HepG2 (cell line): Measurements from ENCODE around the gene EVL. TPM values are rescaled to one million over a fixed set of nuclear protein-coding genes. Genes with fewer than 3 reads are reported as not detected.

ENCODE experiments used
- KAT2B ChIP-seq: fragments of 150-350 bp; IDR thresholded peaks from 2 replicates; pipeline ENCODE4 v1.6.1; 2014; ENCODE audit warnings: low read depth, low read length, borderline replicate concordance
- NBN ChIP-seq: fragments of 450-650 bp; conservative IDR thresholded peaks from 2 replicates; pipeline ENCODE4 v1.6.1; 2017
- NCOR1 ChIP-seq: fragments of 200-600 bp; sonication (generic); IDR thresholded peaks from 2 replicates; pipeline ENCODE4 v1.7.0; 2017; ENCODE audit warnings: antibody characterized with exemption, low read length, borderline replicate concordance
- NR2F6 ChIP-seq, 2 experiments: IDR thresholded peaks; 2 replicates each; pipeline ENCODE4 v1.6.1; 2016; ENCODE audit warnings: antibody characterized with exemption in 1 of 2, mild to moderate bottlenecking in 1 of 2
- POGK ChIP-seq: sonication (generic); formaldehyde crosslinking; conservative IDR thresholded peaks from 2 replicates; pipeline ENCODE4 v1.8.0; 2022; ENCODE audit warnings: mild to moderate bottlenecking, moderate library complexity, missing genetic modification reagents
- PTBP1 ChIP-seq: fragments of 200-400 bp; formaldehyde crosslinking; IDR thresholded peaks from 2 replicates; pipeline ENCODE4 v1.6.1; 2018; ENCODE audit warnings: low read length, low read depth; ENCODE audit not compliant: poor library complexity, severe bottlenecking
- RNF2 ChIP-seq: fragments of 450-650 bp; conservative IDR thresholded peaks from 2 replicates; pipeline ENCODE4 v1.6.1; 2016; ENCODE audit warnings: low read depth
- RXRB ChIP-seq: IDR thresholded peaks from 2 replicates; pipeline ENCODE4 v1.6.1; 2016; ENCODE audit warnings: borderline replicate concordance, missing genetic modification reagents, missing compliant biosample characterization
- SALL1 ChIP-seq: sonication (generic); formaldehyde crosslinking; IDR thresholded peaks from 2 replicates; pipeline ENCODE4 v1.8.0; 2022; ENCODE audit warnings: mild to moderate bottlenecking, missing genetic modification reagents
- SOX13 ChIP-seq, 3 experiments: fragments of 450-650 bp in 1 of 3; sonication (generic) in 1 of 3; formaldehyde crosslinking in 1 of 3; IDR thresholded peaks in 2 of 3; conservative IDR thresholded peaks in 1 of 3; 2 replicates each; pipeline versions ENCODE4 v1.5.0 to v1.6.1; 2016 to 2020; ENCODE audit warnings: antibody characterized with exemption in 1 of 3, mild to moderate bottlenecking in 1 of 3, missing compliant biosample characterization in 1 of 3, missing genetic modification reagents in 1 of 3, moderate library complexity in 1 of 3
- STAG1 ChIP-seq: sonication (generic); formaldehyde crosslinking; IDR thresholded peaks from 2 replicates; pipeline ENCODE4 v1.4.0; 2020; ENCODE audit warnings: missing genetic modification reagents
- TCF12 ChIP-seq, 2 experiments: fragments of 450-650 bp in 1 of 2; sonication (generic) in 1 of 2; formaldehyde crosslinking in 1 of 2; IDR thresholded peaks; 2 replicates each; pipeline versions ENCODE4 v1.6.1 to v1.8.0; 2017 to 2022; ENCODE audit warnings: antibody characterized with exemption in 1 of 2, mild to moderate bottlenecking in 1 of 2, missing genetic modification reagents in 1 of 2, moderate library complexity in 1 of 2
- TFE3 ChIP-seq: IDR thresholded peaks from 2 replicates; pipeline ENCODE4 v1.6.1; 2016
- XRCC5 ChIP-seq: fragments of 200-400 bp; formaldehyde crosslinking; optimal IDR thresholded peaks from 2 replicates; pipeline ENCODE3; 2017; ENCODE audit warnings: mild to moderate bottlenecking, low read length
- ZNF292 ChIP-seq: sonication (generic); formaldehyde crosslinking; IDR thresholded peaks from 2 replicates; pipeline ENCODE4 v1.8.1; 2022; ENCODE audit warnings: mild to moderate bottlenecking, low read depth, missing genetic modification reagents, borderline replicate concordance
- ZNF510 ChIP-seq: sonication (generic); formaldehyde crosslinking; IDR thresholded peaks from 2 replicates; pipeline ENCODE4 v1.4.0; 2020; ENCODE audit warnings: low read depth, mild to moderate bottlenecking, missing genetic modification reagents
- ZNF605 ChIP-seq: sonication (generic); formaldehyde crosslinking; IDR thresholded peaks from 2 replicates; pipeline ENCODE4 v1.8.0; 2022; ENCODE audit warnings: mild to moderate bottlenecking, missing genetic modification reagents
- polyA plus RNA-seq, 8 experiments: library from polyadenylated mRNA; depleted of rRNA in 3 of 8; stranded (reverse) in 7 of 8; unstranded in 1 of 8; fragments of >200 nt; fragmentation: Illumina TruSeq in 4 of 8; extraction: Trizol in 4 of 8; gene quantifications; 2 replicates each; pipeline versions ENCODE4 v1.2.1 to v1.2.3, GENCODE V29; 2011 to 2016; ENCODE audit warnings: low read depth in 4 of 8, missing spikeins in 1 of 8, mixed read lengths in 1 of 8; ENCODE audit not compliant: insufficient read depth in 1 of 8
- total RNA-seq, 5 experiments: library from RNA; depleted of rRNA; stranded (reverse); fragments of >200 nt; fragmentation: Illumina TruSeq; extraction: Trizol; gene quantifications; 2 replicates each; pipeline ENCODE4 v1.2.3, GENCODE V29; 2016; ENCODE audit warnings: low read depth in 1 of 5
- TF ChIP-seq, protein P1 (sequence below): IDR thresholded peaks from 2 replicates; pipeline ENCODE4 v1.6.1; 2016; ENCODE audit warnings: missing compliant biosample characterization, missing genetic modification reagents, borderline replicate concordance
- TF ChIP-seq, protein P2 (sequence below): sonication (generic); formaldehyde crosslinking; IDR thresholded peaks from 2 replicates; pipeline ENCODE4 v1.5.1; 2020; ENCODE audit warnings: missing genetic modification reagents, mild to moderate bottlenecking, borderline replicate concordance
- TF ChIP-seq, protein P3 (sequence below): sonication (generic); formaldehyde crosslinking; IDR thresholded peaks from 2 replicates; pipeline ENCODE4 v1.4.0; 2020; ENCODE audit warnings: mild to moderate bottlenecking, missing genetic modification reagents

The EVL gene
- total and polyA plus RNA-seq, 2 of the 13 experiments (the other 11 are each of a cell fraction or from before 2014, with no cell fraction given): 15.1 to 31.2 TPM

DNA sequence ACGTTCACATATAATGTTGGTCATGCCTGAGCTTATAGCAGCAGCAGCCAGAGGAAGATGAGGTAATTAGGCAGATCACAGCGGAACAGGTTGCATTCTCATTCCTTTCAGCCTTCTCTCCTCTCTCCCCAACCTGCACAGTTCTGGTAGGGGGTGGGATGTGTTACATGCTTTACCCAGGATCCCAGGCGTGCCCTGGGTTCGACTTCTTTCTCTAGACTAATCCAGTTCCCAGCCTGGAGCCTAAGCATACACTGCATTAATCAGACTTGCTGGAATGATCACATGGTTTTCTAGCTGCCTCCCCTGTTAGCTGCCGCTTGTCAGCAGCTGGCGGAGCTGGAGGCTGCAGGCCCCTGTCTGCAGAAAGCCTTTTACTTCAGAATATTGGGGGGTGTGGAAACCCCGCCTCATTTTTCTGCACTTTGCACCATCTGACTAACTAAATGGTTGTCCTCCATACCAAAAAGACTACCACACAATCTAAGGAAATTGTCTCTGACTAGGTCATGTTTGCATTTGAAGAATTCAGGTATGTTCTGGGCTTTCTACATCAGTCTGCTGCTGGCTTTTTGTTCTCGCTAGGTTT is 46.0 kb upstream of the EVL start (continued):
- TF ChIP-seq TFE3 (CRISPR knock-in tag) (peak; percentile 39; the same call in 1 of the 2 replicates), POGK (CRISPR knock-in tag) (no peak), XRCC5 (peak; percentile 54), NCOR1 (peak; percentile 47; the same call in 1 of the 2 replicates), NR2F6 (IDR thresholded peaks at IDR 0.05) (0 out of 2 replicates have a peak, but pooled peaks have one; percentile 28), NR2F6 (CRISPR knock-in tag; IDR thresholded peaks at IDR 0.05) (no peak), TCF12 (IDR thresholded peaks at IDR 0.05) (no peak), TCF12 (CRISPR knock-in tag; IDR thresholded peaks at IDR 0.05) (no peak), PTBP1 (no peak), SALL1 (CRISPR knock-in tag) (peak; percentile 27; the same call in 1 of the 2 replicates), RXRB (CRISPR knock-in tag) (0 out of 2 replicates have a peak, but pooled peaks have one; percentile 5), ZNF292 (CRISPR knock-in tag) (peak; percentile 83; the same call in 1 of the 2 replicates), STAG1 (CRISPR knock-in tag) (no peak), RNF2 (no peak), ZNF605 (CRISPR knock-in tag) (no peak), SOX13 (IDR thresholded peaks at IDR 0.05) (no peak), SOX13 (CRISPR knock-in tag; conservative IDR thresholded peaks at IDR 0.05 in 1 of 2, IDR thresholded peaks at IDR 0.05 in 1 of 2) (peak in 1 of 2 experiments; percentile 31; a peak in 1 of 4 replicates), ZNF510 (CRISPR knock-in tag) (no peak), KAT2B (no peak), NBN (no peak)
- TF ChIP-seq, protein P1, sequence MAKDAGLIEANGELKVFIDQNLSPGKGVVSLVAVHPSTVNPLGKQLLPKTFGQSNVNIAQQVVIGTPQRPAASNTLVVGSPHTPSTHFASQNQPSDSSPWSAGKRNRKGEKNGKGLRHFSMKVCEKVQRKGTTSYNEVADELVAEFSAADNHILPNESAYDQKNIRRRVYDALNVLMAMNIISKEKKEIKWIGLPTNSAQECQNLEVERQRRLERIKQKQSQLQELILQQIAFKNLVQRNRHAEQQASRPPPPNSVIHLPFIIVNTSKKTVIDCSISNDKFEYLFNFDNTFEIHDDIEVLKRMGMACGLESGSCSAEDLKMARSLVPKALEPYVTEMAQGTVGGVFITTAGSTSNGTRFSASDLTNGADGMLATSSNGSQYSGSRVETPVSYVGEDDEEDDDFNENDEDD (CRISPR knock-in tag): no peak
- TF ChIP-seq, protein P2, sequence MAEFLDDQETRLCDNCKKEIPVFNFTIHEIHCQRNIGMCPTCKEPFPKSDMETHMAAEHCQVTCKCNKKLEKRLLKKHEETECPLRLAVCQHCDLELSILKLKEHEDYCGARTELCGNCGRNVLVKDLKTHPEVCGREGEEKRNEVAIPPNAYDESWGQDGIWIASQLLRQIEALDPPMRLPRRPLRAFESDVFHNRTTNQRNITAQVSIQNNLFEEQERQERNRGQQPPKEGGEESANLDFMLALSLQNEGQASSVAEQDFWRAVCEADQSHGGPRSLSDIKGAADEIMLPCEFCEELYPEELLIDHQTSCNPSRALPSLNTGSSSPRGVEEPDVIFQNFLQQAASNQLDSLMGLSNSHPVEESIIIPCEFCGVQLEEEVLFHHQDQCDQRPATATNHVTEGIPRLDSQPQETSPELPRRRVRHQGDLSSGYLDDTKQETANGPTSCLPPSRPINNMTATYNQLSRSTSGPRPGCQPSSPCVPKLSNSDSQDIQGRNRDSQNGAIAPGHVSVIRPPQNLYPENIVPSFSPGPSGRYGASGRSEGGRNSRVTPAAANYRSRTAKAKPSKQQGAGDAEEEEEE (CRISPR knock-in tag): no peak
- TF ChIP-seq, protein P3, sequence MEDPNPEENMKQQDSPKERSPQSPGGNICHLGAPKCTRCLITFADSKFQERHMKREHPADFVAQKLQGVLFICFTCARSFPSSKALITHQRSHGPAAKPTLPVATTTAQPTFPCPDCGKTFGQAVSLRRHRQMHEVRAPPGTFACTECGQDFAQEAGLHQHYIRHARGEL (CRISPR knock-in tag): no peak
